ENCODE measurements around the gene XXYLT1.
"Not testable (repeated sequence)": the region's sequence is repeated elsewhere in the genome, so short reads cannot be mapped to it uniquely, and the experiment has no call there.

XXYLT1 gene

DNA sequence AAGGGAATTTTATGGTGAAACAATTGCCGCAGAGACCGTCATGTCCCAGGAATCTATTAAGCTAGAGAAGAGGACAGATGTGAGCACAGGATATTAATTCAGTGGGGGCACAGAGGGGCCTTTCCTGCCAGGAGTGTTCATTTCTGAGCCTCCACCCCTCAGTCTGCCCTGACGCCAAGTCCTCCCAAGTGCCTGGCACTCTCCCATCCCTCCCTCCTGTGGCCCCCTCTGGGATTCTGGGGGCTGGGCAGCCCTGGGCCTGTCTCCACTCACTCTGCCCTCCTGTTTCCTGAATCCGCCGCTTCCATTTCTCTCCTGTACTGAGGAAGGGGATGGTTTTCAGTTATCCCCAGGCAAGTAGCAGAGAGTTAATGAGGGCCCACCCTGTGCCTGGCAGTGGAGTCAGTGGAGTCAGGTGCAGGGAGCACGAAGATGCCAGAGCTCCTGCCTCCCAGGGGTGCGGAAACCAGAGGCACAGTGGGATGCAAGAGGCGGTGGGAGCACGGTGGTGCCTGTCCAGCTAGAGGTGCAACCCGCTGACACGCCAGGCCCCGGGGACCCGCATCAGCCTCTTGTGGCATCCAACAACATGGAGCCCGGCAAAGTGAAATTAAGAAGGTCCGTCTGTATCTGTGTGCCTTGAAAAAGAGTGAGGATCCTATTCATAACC lies 212.5 kb downstream of the XXYLT1 start:
- DNase-seq, result no peak

DNA sequence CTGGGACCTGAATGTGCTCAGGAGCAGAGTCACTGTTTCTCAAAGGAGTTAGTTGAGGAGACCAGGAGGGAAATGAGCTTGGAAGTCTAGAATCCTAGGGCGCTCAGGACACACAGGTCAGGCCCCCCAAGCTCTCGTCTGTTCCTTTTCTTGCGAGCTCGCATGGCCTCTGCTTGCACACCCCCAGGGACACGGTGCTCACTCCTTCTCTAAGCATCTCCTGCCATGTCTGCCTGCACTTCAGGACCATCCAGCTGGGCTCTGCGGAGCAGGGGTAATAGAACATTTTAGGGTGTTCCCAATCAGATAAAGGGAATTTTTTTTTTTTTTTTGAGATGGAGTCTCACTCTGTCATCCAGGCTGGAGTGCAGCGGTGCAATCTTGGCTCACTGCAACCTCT lies 213.2 kb downstream of the XXYLT1 start:
- no peak for DNase-seq

DNA sequence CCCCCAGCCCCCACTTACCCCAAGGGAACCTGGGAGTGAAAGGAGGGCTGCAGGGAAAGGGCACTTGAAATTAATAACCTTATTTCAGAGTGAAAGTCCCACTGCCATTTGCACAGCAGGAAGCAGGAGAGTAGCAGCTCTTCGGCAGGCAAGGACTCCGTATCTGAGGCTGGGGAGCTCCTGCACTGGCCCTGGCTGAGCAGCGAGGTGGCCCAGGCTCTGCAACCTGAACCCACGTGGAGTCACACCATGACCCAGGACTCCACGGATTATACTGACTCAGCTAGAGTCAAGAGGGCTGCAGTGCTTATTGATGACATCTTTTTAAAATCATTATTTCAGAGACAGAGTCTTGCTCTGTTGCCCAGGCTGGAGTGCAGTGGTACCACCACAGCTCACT lies 214.5 kb downstream of the XXYLT1 start:
- DNase-seq, result no peak

DNA sequence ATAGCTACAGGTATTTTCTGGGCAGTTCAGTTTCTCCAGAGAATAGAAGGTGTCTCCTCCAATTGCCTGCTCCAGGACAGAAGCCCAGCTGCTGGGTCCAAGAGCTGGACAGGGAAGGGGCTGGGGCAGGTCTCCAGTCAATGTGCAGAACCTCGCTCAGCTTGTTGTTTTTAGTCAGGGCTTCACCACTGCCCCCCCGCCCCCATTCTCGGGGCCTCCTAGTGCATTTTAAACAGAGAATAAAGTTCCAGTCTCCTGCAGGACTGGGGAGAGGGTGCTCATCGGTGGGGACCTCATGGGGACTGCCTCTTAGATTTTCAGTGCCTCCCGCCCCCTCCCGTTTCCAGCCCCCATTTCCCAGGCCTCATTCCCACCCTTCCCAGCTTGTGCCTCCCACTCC lies 216.6 kb downstream of the XXYLT1 start:
- DNase-seq, result no peak

DNA sequence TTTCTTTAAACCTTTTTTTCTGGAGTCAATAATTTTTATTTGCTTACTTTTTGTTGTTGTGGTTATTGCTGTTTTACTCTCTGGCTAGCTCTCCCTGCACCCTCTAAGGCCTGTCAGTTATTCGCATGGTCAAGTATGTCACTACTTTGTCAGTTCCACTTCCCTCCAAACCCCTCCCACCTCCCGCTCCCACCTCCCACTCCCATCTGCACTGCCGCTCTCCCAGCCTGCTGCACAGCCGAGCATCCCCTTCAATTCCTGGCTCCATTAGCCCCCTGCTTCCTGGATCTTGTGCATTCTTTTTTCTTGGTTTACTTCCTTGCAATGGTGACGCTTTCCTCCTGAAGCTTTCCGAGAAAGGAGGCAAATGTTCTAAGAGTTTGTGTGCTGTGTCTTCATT lies 218.0 kb downstream of the XXYLT1 start:
- no peak for DNase-seq

DNA sequence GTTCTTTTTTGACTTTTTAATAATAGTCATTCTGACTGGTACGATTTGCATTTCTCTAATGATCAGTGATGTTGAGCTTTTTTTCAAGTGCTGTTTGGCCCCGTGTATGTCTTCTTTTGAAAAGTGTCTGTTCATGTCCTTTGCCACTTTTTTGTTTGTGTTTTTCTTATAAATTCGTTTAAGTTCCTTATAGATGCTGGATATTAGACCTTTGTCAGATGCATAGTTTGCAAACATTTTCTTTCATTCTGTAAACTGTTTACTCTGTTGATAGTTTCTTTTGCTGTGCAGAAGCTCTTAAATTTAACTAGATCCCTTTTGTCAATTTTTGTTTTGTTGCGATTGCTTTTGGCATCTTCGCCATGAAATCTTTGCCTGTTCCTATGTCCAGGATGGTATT lies 220.7 kb downstream of the XXYLT1 start:
- not testable (repeated sequence) for DNase-seq

DNA sequence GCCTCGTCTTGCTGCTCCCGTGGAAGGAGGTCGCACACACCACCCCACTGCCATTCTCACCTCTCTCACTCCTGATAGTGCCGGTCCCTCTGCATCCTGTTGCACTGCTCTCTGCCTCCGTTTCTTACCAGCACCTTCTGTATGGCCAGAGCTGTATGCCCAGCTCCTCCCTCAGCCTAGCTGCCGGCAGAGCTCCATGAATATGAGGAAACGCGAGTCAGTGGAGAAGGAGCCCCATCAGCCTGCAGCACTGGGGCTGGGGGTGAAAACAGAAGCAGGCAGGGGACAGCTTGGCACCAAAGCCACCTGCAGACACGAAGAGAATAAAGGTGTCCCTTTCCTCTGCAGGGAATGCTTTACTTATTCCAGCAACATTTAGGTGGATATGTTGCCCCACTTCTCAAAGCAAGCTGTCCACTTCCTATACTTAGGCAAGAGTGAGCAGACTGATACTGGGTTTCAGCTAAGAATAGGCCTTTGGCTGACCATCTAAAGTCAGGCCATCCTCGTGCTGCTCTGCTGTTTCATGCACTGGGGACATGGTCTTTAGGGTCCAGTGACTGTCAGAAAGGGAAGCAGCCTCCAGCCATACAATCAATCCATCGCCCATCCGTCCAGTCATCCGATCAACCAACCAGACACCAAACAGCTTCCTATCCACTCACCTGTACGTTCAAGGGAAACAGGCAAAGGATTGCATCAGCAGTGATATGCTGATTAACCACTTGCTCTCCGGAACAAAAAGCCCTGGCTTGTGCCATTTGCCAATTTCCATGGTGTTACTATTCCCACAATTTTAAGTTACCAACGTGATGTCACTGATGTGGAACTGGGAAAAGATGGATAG lies 222.7 kb downstream of the XXYLT1 start:
- no peak for DNase-seq

DNA sequence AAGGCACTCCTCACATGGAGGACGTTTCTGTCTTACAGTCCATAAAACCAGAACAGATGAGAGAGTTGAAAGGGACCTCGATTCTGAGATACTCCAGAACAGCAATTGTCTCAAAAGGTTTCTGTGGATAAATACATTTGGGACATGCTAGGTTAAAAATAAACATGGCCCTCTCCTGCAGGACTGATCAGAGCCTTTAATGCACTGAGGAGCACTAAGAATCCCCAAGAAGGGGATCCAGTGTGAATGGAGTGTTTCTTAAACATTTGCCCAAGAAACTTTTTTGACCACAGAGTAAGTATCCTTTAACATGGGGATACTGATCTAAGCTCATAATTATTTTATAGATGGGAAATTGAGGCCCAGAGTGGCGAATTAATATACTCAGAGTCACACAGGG lies 223.4 kb downstream of the XXYLT1 start:
- no peak for DNase-seq

DNA sequence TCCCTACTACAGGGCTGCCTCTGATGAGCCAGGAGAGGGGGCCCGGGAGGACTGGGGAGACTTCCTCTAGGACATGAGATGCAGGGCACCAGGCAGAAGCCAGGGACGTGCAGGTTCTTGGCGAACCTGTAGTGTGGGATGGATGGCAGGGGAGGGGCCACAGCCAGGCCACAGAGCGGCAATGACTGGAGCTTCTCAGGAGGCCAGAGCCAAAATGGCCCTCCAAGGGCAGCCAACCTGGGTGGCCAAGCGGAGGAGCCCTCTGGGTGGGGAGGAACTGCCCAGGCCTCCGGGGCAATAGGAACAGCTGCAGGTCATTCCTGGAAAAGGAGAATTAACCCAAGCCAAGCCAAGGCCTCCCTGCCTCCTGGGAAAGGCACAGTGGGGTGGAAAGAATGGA lies 224.5 kb downstream of the XXYLT1 start:
- no peak for DNase-seq

DNA sequence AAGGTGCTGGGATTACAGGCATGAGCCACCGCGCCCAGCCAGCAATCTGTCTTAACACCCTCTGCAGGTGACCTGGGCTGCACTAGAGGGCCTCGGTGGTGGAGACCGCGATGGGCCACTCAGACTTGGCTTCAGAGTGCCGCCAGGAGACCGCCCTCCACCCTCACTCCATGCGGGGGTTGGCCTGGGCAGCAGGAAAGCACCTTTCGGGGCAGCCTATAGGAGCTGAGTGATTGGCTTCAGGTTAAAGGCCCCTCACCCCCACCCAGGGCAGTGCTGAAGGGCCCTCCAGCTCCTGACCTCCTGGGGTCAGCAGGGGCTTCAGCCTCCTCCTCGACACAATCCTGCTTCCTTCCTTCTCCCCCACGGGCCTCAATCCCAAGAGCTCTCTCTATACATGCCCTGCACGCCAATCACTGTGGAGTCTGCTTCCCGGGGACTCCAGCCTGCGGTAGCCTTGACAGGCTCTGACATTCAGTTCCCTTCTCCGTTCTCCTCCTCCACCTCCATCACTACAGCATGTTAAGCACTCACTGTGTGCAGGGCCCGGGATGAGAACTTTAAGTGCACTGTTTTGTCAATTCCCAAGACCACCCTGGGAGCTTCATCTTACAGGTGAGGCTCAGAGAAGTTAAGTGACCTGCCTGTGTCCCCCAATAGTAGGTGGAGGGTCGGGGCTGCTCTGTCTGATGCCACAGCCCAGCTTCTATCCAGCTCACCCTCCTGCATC lies 225.3 kb downstream of the XXYLT1 start:
- DNase-seq, result no peak

DNA sequence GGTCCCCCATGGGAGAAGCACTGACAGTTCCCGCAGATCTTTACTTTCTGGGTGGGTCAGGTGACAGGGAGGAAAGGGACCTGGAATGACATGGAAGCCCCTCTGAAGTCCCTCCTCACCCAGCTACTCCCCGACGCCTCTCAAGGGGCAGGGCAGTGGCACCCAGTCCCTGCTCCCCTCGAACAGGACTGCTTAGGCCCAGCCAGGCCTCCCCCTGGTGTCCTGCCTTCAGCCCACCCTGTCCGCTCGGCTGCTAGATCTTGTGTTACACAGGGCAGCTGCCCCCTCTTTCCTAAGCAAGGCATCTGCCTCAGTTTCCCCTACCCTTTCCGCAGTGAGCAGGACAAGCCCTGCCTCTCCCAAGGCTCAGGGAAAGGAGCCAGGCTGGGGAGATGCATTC lies 226.5 kb downstream of the XXYLT1 start:
- DNase-seq, result no peak

DNA sequence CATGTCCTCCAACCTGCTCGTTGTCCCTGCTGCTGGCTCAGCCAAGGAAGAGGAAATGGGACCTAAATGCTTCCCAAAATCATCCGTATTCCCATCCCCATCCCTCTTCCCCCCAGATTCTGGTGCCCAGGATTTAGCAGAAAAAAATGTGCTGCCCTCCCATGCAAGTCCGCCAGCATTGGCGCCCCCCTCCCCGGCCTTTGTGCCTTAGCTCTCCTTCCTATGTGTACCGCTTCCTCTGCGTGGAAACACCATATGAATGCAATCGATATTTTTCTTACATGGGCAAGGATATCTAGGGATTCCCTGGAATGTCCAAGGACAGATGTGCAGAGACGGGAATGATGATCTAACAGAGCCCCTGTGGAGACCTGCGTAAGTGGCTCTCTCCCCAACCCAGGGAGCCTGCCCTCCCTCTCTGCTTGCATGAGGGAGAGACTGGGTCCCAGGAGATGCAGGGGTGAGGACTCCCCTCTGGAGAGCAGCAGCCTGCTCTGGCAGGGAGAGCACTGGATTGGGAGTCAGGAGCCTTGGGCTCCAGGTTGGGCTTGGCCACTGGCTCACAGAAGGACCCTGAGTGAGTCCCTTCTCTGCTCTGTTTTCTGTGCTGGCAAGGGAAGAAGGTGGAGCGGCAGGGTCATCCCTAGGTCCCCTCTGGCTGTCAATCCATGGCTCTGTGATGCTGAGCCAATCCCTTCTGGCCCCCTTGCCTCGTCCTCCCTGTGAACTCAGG lies 227.2 kb downstream of the XXYLT1 start:
- no peak for DNase-seq

DNA sequence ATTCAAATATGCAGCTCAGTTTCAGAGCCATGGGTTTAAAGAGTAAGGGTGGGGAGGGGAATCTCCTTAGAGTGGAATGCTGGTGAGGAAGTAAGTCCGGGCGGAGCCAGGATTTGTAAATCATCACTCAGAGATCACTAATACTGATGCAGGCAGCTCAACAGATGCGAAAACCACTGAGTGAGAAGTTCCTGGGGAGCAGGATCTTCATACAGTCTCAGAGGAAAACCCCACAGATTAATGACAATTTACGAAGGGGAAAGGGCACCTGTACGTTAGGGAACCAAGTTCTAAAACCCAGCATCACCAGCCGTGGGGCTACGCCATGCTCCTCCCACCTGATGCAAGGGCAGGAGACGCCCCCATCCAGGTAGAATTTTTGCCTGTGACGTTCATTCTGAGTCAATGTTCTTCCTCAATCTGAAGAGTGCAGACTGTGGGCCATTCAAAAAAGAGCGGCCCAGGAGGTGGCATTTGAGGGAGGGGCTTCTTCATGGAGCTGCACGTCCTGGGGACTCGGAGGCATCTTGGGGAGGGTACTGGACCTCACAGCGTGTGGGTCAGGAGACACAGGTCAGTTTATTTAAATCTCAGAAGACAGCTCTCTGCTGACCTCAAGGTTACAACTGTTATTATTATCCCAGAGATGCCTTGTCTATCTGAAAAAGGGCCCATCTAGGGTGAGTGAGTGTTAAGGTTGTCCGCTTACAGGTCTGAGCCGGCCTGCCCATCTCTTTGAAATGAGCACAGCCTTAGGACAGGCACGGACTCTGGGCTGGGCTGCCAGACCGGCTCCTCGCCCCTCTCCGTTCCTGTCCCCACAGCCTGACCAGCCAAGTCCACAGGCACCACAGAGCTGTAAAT lies 228.0 kb downstream of the XXYLT1 start:
- DNase-seq, result no peak

DNA sequence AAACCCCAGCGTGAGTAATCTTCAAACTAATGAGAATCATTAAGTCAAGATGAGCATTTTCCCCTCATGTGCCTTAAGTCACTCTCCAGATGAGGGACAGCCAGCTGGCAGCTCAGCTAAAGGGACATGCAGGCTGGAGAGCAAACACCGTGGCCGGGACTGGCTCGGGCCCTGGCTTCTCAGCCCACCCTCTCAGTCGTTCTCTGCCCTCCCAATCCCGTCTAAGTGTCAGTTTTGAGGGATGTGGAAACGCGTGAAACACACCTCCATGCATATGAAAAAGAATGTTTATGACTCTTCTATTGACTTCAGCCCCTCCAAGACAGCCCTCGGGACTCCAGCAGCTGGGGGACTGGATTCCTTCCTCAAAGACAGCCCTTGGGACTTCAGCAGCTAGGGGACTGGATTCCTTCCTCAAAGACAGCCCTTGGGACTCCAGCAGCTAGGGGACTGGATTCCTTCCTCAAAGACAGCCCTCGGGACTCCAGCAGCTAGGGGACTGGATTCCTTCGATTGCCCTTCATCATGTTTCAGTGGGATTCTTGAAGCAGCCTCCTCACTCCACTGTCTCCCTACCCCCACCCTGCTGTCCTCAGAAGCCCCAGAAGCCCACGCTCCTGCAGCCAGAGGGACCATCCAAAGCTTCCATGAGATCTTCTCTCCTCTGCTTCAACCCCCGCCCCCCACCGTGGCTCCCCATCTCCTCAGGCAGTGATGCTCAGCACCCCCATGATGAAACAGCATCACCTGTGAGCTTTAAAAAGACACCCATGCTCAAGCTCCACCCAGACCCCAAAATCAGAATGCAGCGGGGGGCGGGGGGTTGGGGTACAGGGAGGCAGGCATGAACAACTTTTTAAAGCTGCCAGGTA lies 228.9 kb downstream of the XXYLT1 start:
- DNase-seq, result no peak

DNA sequence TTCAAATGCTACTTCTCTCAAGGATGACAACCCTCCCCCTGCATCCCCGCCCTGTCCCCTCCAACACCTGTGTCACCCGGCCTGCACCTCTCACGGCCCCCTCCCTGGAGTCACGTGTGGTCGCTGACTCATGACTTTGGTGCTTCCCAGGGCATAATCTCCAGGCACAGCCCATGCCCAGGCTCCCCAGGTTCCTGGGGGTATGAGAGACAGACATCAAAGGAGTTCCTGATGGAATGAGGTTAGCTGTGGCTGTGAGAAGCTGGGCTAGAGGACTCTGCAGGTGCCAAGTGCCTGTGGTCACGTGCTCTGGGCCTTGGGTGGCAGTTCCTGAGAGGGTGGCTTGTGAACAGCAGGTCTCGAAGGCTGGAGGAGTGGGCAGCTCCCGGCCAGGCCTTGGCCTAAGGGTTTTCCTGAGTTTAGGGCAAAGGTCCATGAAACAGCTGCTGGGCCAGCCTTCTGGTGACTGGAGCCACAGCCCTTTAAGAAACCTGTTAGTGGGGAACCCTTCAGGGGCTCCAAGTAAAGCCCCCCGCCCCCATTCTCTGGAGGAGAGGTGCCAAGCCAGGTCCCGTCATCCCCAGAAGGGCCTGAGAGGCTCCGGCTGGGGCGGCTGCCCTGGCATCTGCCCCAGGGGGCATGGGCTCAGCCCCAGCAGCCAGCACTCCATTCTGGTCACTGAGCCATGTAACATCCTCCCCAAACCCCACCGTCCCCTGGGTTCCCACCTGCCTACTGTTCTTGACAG lies 230.0 kb downstream of the XXYLT1 start:
- no peak for DNase-seq

DNA sequence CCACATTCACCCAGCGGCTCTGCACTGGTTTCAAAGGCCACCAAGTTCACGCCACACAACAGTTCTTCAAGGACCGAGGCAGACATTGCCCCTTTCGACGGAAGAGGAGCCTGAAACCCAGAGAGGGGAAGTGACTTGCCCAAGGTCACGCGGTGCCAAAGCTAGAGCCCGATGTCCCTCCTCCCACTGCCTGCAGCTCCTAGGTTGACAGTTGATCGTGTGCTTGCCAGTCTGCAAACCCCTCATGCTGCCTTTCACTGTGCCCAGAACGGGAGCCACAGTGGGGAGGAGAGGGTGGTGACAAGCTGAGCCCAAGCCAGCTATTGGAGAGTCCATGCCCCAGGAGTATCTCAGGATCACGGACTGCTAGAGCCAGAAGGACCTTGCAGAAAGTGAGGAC lies 230.9 kb downstream of the XXYLT1 start:
- DNase-seq, result no peak

DNA sequence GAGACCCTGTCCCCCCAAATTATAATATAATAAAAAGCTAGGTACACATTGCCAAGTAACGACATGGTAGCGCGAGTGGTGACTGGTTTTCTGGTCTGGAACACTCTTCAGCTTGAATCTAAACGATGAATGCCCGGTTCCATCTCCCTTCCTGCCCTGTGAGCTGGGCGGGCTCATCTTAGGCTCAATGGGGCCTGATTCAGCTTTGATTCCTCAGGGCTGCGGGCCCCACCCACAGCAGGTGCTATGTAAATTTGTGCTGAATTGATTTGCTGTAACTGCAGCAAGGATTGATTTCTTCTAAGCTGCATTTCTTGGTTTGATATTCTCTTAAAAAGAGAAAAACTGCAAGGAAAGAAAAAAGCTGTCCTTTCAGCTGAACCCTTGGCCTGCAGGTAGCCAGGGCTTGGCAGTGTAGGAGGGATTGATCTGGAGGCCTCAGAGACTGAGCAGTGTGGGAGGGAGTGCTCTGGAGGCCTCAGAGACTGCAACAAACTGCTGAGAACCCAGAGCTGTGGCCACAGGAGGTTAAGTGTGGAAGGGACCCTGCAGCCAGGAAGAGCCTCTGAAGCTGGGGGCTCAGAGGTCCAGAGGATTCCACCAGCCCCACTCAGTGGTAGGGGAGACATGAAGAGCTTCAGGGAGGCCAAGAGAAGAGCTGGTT lies 231.6 kb downstream of the XXYLT1 start:
- DNase-seq, result no peak

DNA sequence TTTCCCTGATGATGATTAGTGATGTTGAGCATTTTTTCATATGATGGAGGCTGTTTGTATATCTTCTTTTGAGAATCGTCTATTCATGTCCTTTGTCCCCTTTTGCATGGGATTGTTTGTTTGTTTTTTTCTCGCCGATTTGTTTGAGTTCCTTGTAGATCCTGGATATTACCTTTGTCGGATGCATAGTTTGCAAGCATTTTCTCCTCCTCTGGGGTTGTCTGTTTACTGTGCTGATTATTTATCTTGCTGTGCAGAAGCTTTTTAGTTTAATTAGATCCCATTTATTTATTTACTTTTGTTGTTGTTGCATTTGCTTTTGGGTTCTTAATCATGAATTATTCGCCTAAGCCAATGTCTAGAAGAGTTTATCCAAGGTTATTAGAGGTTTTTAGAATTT lies 232.8 kb downstream of the XXYLT1 start:
- no peak for DNase-seq

DNA sequence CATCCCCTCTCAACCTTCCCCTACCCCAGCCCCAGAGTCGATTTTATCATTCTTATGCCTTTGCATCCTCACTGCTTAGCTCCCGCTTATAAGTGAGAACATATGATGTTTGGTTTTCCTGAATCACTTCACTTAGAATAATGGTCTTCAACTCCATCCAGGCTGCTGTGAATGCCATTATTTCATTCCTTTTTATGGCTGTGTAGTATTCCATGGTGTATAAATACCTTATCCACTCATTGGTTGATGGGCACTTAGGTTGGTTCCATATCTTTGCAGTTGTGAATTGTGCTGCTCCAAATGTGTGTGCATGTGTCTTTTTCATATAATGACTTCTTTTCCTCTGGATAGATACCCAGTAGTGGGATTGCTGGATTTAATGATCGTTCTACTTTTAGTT lies 233.4 kb downstream of the XXYLT1 start:
- DNase-seq, result not testable (repeated sequence)

DNA sequence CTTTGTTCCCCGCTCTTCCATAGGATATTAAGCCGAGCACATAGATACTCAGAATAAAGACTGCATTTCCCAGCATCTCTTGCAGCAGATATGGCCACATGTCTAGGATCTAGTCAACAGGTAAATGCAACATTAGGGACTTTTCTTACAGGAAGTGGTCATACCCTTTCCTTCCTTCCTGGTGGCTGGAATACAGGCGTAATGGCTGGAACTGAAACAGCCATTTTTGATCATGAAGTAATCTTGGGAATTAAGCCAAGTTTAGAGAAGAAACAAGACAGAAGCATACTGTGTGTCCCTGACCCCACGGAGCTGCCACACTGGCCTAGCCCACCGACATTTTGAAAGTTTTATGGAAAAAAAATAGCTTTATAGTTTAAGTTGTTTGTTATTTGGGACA lies 234.0 kb downstream of the XXYLT1 start:
- DNase-seq, result no peak

Measured in activated naive CD4-positive, alpha-beta T cell treated with anti-CD3 and anti-CD28 coated beads, Interleukin-2, amount 50 U/mL, for 16 hours (primary cell).